Kidney glomerular epithelial cell (primary cell): ENCODE results near the gene KRTAP5-1.

Source experiments
- DNase-seq: peaks from one replicate; lab custom pipeline; 2025; lab: John Stamatoyannopoulos, UW

KRTAP5-1 gene

DNA sequence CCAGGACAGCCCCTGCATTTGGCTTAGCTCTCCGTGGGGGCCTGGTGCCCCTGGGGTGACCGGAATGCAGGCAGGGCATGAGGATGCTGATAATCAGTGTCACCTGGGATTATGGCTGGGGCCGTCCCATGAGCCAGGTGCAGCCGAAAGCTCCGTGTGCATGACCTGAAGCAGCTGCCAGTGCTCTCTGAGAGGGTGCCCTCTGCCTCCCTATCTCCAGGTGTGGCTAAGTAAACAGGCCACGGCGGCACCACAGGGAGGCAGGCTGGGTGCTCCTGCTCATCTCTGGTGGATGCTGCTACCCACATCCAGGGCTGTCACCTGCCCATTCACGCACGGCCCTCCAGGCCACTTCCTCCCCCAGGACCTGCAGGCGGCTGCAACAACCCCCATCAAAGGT, 42.8 kb downstream of the KRTAP5-1 start:
- DNase-seq: no peak

DNA sequence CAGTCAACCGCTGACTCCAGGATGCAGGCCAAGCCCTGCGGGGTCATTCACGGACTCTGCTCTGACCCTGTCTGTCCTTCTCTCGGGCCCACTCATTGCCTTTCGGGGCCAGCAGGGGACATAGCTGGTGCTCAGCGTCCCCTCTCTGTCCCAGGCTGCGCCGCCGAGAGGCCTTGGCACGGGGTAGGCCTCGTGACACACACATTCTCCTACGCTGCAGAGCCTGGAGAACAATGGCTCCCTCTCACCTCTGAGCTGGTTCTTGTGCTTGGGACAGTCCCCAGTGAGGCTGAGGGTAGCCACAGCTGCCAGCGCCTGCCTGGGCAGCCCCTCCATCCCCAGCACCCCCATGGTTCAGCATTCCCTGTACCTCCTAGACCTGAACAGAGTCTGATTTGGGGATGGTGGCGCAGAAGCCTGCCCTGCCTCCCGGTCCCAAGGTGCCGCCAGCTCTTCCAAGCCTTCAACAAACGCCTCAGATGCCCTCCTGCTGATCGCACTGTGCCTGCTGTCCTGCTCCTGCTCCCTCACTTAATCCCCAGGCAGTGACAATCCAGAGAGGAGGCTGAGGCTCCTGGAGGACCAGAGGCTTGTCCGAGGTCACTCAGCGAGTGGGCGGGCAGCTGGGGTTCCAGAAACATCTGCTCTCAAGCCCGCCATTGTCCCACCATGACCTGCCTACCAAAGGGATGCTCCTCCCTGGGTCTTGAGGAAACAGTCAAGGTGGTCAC, 43.4 kb downstream of the KRTAP5-1 start:
- no peak for DNase-seq

GRCh38 chr11:1540074-1540473, 45.0 kb downstream of the KRTAP5-1 start:
- no peak for DNase-seq

- DNase-seq: no peak
Measured at GRCh38 chr11:1538153-1538552, 46.9 kb downstream of the KRTAP5-1 start.

GRCh38 chr11:1536065-1536843, 48.8 kb downstream of the KRTAP5-1 start:
- no peak for DNase-seq

- no peak for DNase-seq
Measured at GRCh38 chr11:1534682-1535081, 50.4 kb downstream of the KRTAP5-1 start.
